C4-2B (cell line): ENCODE measurements around the gene RTP2.

Experiments
- CTCF ChIP-seq: fragments of 450-650 bp; conservative IDR thresholded peaks from 2 replicates; pipeline ENCODE4 v1.5.1; 2017; ENCODE audit warnings: mild to moderate bottlenecking
- ZFX ChIP-seq: fragments of 450-650 bp; IDR thresholded peaks from 2 replicates; pipeline ENCODE4 v1.6.1; 2017

GRCh38 chr3:187737368-187738070 is 35.2 kb upstream of the RTP2 start:
- no peak for TF ChIP-seq CTCF
- no peak for TF ChIP-seq ZFX
